IMR-90 (cell line): ENCODE measurements around the gene PHLDA2. TPM values are rescaled to one million over a fixed set of nuclear protein-coding genes. Genes with fewer than 3 reads are reported as not detected.
"Not testable (repeated sequence)": the region's sequence is repeated elsewhere in the genome, so short reads cannot be mapped to it uniquely, and the experiment has no call there.

ENCODE experiments used
- ATAC-seq: fragments of 200-7000 bp; cut with Tn5 transposase; 2 replicates; pipeline ENCODE4 v1.9.1; 2020; ENCODE audit warnings: low read depth, mild to moderate bottlenecking, moderate library complexity
- BruUV-seq: library from RNA; stranded (reverse); fragments of 400-500 nt; replicated peaks from 2 replicates; lab custom pipeline; 2021; lab: Mats Ljungman, UMichigan
- CTCF ChIA-PET: fragments of 300-600 bp; formaldehyde crosslinking; extraction: SDS; loops from one replicate; lab custom pipeline; 2021; ENCODE audit warnings: antibody characterized with exemption; lab: Yijun Ruan, JAX
- POLR2A ChIA-PET: fragments of 300-600 bp; sonication (Branson Sonifier 250); formaldehyde crosslinking; loops from one replicate; lab custom pipeline; 2022; ENCODE audit warnings: antibody characterized with exemption; ENCODE audit not compliant: unreplicated experiment; lab: Charles Lee
- DNase-seq: peaks from one replicate; pipeline ENCODE4 v3.0.0; 2013
- H2AFZ ChIP-seq: replicated peaks from 2 replicates; pipeline ENCODE3; 2013; ENCODE audit warnings: low read length, mild to moderate bottlenecking; ENCODE audit not compliant: poor library complexity
- H2AK5ac ChIP-seq: 2 replicates; pipeline ENCODE4 v1.6.1; 2013; ENCODE audit warnings: low read depth, low read length, inconsistent platforms
- H2AK9ac ChIP-seq: replicated peaks from 2 replicates; pipeline ENCODE3; 2013; ENCODE audit warnings: mild to moderate bottlenecking, low read depth, low read length, moderate library complexity; ENCODE audit not compliant: poor library complexity
- H2BK120ac ChIP-seq: 2 replicates; pipeline ENCODE4 v1.6.1; 2013; ENCODE audit warnings: low read depth, low read length, inconsistent platforms
- H2BK15ac ChIP-seq: 3 replicates; pipeline ENCODE4 v1.6.1; 2013; ENCODE audit warnings: low read depth, low read length, inconsistent platforms
- H2BK20ac ChIP-seq: 2 replicates; pipeline ENCODE4 v1.6.1; 2013; ENCODE audit warnings: low read depth, mild to moderate bottlenecking, inconsistent platforms, low read length, moderate library complexity
- H2BK5ac ChIP-seq: 2 replicates; pipeline ENCODE4 v1.6.1; 2013; ENCODE audit warnings: mild to moderate bottlenecking, low read depth, low read length, inconsistent platforms; ENCODE audit not compliant: poor library complexity, severe bottlenecking
- H3K14ac ChIP-seq: replicated peaks from 2 replicates; pipeline ENCODE4 v1.6.1; 2013; ENCODE audit warnings: low read depth, low read length, inconsistent platforms
- H3K18ac ChIP-seq: 2 replicates; pipeline ENCODE4 v1.6.1; 2013; ENCODE audit warnings: low read depth, low read length, control low read depth
- H3K23ac ChIP-seq: 2 replicates; pipeline ENCODE4 v1.6.1; 2013; ENCODE audit warnings: low read depth, low read length, inconsistent platforms
- H3K27ac ChIP-seq: 2 replicates; pipeline ENCODE4 v1.5.1; 2013; ENCODE audit warnings: mild to moderate bottlenecking, control low read depth, low read length; ENCODE audit not compliant: insufficient read depth
- H3K27me3 ChIP-seq: 2 replicates; pipeline ENCODE4 v1.6.1; 2013; ENCODE audit warnings: low read length; ENCODE audit not compliant: control insufficient read depth, insufficient read depth
- H3K36me3 ChIP-seq: 2 replicates; pipeline ENCODE4 v1.6.1; 2013; ENCODE audit warnings: low read length, mixed read lengths; ENCODE audit not compliant: control insufficient read depth, insufficient read depth
- H3K4ac ChIP-seq: 2 replicates; pipeline ENCODE4 v1.6.1; 2013; ENCODE audit warnings: low read depth, low read length, inconsistent platforms
- H3K4me1 ChIP-seq: 2 replicates; pipeline ENCODE4 v1.6.1; 2013; ENCODE audit warnings: low read length, mixed read lengths; ENCODE audit not compliant: control insufficient read depth, insufficient read depth
- H3K4me2 ChIP-seq: 2 replicates; pipeline ENCODE4 v1.6.1; 2013; ENCODE audit warnings: low read depth, mild to moderate bottlenecking, control low read depth, low read length, moderate library complexity
- H3K4me3 ChIP-seq: 2 replicates; pipeline ENCODE4 v1.5.1; 2013; ENCODE audit warnings: low read depth, mild to moderate bottlenecking, control low read depth, low read length, moderate library complexity; ENCODE audit not compliant: insufficient read depth
- H3K56ac ChIP-seq: 2 replicates; pipeline ENCODE4 v1.6.1; 2013; ENCODE audit warnings: low read length, inconsistent platforms; ENCODE audit not compliant: insufficient read depth; ENCODE audit errors: extremely low read depth
- H3K79me1 ChIP-seq, 2 experiments: 2 replicates each; pipeline ENCODE4 v1.6.1; 2013; ENCODE audit warnings: low read length in 2 of 2, inconsistent platforms in 1 of 2, low read depth in 1 of 2
- H3K9ac ChIP-seq: 2 replicates; pipeline ENCODE4 v1.6.1; 2013; ENCODE audit warnings: low read depth, low read length, control low read depth
- H3K9me1 ChIP-seq: 2 replicates; pipeline ENCODE4 v1.6.1; 2013; ENCODE audit warnings: low read length, inconsistent platforms; ENCODE audit not compliant: insufficient read depth
- H3K9me3 ChIP-seq: 2 replicates; pipeline ENCODE4 v1.6.1; 2013; ENCODE audit warnings: low read length; ENCODE audit not compliant: control insufficient read depth, insufficient read depth
- H4K20me1 ChIP-seq: 2 replicates; pipeline ENCODE4 v1.6.1; 2013; ENCODE audit warnings: low read length, inconsistent platforms; ENCODE audit not compliant: insufficient read depth
- H4K5ac ChIP-seq: 2 replicates; pipeline ENCODE4 v1.6.1; 2013; ENCODE audit warnings: mild to moderate bottlenecking, low read depth, low read length, control low read depth
- H4K8ac ChIP-seq, 2 experiments: 2 replicates each; pipeline ENCODE4 v1.6.1; 2013; ENCODE audit warnings: low read depth in 2 of 2, low read length in 2 of 2, control low read depth in 1 of 2, inconsistent platforms in 1 of 2
- H4K91ac ChIP-seq: 2 replicates; pipeline ENCODE4 v1.6.1; 2013; ENCODE audit warnings: low read depth, low read length, inconsistent platforms; ENCODE audit not compliant: insufficient read depth
- WGBS, 2 experiments: methylation state at CpG; one replicate each; pipeline versions ENCODE4 v1.1.5 to v1.1.7; 2013; ENCODE audit warnings: missing lambda C conversion rate in 2 of 2; ENCODE audit not compliant: insufficient read length in 1 of 2; ENCODE audit errors: extremely low coverage in 2 of 2; 5-methylcytosine and 5-hydroxymethylcytosine counted together
- dilution Hi-C: fragments of 300-500 bp; cut with HindIII; formaldehyde crosslinking; loops from one replicate; pipeline ENCODE4 v1.14.3; 2018; ENCODE audit warnings: low sequenced_read_pairs; ENCODE audit not compliant: unreplicated experiment
- in situ Hi-C: fragments of 300-500 bp; cut with MboI; formaldehyde crosslinking; loops from 3 replicates; pipeline ENCODE4 v1.14.3; 2019; ENCODE audit warnings: low sequenced_read_pairs, inconsistent platforms, mixed read lengths
- intact Hi-C: fragments of 100-400 bp; cut with micrococcal nuclease; formaldehyde crosslinking; loops from 2 replicates; pipeline ENCODE4 v1.10.0; 2022
- polyA plus RNA-seq, 3 experiments: library from polyadenylated mRNA; depleted of rRNA; stranded (reverse); fragments of >200 nt; gene quantifications; 2 replicates each; pipeline ENCODE4 v1.2.3, GENCODE V29; 2012; ENCODE audit warnings: low replicate concordance in 1 of 3
- total RNA-seq: library from RNA; depleted of rRNA; stranded (reverse); fragments of >200 nt; gene quantifications from 2 replicates; pipeline ENCODE4 v1.2.3, GENCODE V29; 2012

The PHLDA2 gene
- total and polyA plus RNA-seq, 2 of the 4 experiments (the other 2 are of a cell fraction) = 3.8 to 89.0 TPM

DNA sequence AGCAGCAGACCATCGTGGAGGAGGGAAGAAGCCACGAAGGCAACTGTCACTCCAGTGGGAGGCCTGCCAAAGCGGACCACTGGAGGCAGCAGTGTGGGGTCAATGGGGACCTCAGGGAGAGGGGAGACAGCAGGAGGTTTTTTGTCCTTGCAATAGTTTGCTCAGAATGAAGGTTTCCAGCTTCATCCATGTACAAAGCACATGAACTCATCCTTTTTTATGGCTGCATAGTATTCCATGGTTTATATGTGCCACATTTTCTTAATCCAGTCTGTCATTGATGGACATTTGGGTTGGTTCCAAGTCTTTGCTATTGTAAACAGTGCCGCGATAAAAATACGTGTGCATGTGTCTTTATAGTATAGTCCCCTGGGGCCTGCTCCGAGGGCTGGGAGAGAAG, 23.9 kb downstream of the PHLDA2 start:
- H2BK20ac ChIP-seq, H4K8ac ChIP-seq, H4K5ac ChIP-seq, H3K27me3 ChIP-seq, H2AFZ ChIP-seq, BruUV-seq, H2BK120ac ChIP-seq, H2BK5ac ChIP-seq, intact Hi-C loops, H2BK15ac ChIP-seq, H3K9me3 ChIP-seq, H3K14ac ChIP-seq, H3K23ac ChIP-seq, H3K4me3 ChIP-seq, H3K9me1 ChIP-seq, H3K18ac ChIP-seq, H3K36me3 ChIP-seq, H3K4ac ChIP-seq, H4K91ac ChIP-seq, H3K4me2 ChIP-seq, POLR2A ChIA-PET, H3K56ac ChIP-seq, H2AK9ac ChIP-seq, in situ Hi-C loops, CTCF ChIA-PET, H2AK5ac ChIP-seq, H4K20me1 ChIP-seq, ATAC-seq, DNase-seq, H3K9ac ChIP-seq, H3K27ac ChIP-seq, dilution Hi-C loops: not testable (repeated sequence)
- Histone ChIP-seq H3K4me1 (peaks cover 16% of the 10 kb centered on the region), H3K79me1 (peaks cover 4 to 15% of the 10 kb centered on the region in 2 experiments; a peak in 2 of 4 replicates)
- 92% methylated on average over 2 of the region's 7 CpGs; no CpG with 5 or more reads in 1 of the 2 experiments for WGBS, 2 experiments
